Fibroblast of skin of left biceps (primary cell): Measurements from ENCODE around the gene ZIC4.

Experiments used
- DNase-seq, 2 experiments: peaks; one replicate each; pipeline ENCODE4 v3.0.0-alpha.2; 2013; ENCODE audit warnings: low read depth in 2 of 2

Gene ZIC4

DNA sequence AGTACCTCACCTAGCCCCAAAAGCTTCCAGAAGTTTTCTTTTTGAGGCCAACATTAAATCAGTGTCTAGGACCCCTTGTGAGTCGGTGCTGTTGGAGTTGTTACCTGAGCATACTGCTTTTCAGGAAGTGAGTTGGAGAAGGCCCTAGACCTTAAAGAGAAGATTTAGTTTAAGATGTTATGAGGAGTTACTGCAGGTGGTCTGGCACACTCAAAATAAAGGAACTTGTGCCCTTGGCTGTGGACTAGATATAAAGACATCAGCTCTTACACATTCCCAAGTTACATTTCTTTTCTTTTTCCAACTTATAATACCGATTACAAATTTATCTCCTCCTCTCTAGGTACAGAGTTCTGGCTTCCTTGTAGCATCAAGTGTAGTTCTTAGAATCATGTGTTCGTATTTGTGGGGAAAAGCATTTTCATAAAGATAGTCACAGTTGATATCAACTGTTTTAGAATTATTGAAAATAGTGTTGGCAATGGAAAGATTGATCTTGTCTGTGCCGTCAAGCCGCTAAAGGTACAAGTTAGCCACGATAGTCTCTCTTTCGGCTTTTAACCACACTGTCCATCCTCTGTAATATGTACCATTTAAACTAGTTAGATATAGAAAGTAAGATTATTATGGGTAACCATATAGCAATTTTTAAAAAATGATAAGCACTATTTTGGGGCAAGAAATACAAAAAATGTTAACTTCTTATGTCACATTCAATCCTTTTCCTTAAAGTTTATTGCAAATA lies 11.4 kb upstream of the ZIC4 start:
- DNase-seq: no peak

DNA sequence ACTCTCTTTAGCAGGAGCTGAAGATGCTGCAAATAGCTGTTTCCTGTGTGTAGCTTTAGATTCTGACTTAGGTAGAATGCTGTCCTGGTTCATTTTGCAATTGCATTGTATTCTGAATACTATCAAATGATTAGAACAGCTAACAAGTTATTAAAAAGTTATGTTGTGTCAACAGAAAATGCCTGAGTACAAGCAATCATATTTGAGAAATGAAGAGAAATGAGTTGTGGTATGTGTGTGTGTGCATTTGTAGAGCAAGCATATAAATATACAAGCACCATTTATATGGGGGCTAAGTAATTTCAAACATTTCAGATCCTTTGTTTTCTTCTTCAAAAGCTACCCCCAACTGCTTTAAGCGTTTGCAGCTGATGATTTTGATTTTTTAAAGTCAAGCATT lies 10.6 kb upstream of the ZIC4 start:
- no peak for DNase-seq

DNA sequence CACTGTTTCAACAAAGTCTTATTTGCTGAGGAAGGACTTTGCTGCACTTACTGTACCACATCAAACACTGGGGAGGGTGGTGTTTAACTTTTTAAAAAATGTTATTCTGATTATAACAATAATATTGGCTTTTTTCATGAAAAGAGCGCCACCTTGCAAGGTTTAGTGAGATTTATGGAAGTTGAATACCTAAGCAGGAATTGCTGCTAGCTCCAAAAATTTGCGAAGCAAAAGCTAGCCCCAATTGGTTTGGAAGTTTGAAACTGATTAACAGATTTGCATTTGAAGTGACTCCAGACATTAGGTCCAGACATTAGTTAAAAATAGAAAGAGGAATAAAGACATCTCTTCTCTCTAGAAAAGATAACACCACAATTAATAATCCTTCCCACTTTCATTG lies 9.5 kb upstream of the ZIC4 start:
- DNase-seq: no peak

DNA sequence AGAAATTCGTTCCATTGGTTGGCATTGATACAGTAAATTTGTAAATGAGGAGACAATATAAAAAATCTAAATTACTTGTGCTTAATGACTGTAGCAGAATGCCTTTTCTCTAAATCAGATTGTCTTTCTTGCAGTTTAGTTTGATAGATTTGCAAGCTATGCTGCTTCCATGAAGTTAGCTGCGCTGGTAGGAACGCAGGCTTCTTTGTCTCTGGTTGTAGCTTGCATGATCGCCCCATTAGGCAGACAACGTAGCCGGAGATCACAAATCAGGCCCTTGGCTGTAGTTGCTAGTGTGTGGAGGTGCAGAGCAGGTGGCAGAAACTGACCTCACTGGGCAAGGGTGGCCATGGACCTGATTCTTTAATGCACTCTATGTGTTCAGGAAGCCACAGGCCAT lies 8.9 kb upstream of the ZIC4 start:
- DNase-seq: no peak

DNA sequence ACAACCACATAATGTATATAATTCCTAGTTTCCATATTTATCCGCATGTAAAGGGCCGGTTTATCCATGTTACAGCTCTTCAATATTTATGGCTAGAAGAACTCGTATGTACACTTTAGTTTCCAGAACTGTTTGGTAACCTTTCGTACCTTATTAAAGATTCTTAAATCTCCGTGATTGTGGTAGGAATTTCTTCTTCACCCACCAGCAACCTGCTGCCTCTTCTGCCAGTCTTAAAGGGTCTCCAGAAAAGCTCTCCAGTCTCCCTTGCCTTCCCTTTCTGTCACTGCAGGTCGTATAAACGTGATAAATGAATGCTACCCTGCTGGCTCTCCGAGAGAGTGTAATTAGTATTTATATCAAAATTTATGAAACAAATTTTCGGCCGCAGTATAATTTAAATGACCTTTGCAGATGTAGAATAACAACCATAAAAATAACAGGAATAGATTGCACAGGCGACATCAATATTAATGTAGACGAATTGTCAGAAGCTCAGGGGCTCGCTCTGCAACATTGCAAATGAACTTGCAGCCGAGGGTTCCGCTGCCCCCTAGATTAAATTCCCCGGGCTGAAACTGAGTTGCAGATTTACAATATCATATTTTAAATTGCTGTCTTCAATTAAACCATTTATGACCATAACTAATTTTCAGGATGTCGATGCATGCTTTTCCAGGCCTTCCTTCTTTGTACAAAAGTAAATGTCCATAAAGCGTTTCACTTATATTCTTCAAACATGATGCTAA lies 8.2 kb upstream of the ZIC4 start:
- DNase-seq: no peak

DNA sequence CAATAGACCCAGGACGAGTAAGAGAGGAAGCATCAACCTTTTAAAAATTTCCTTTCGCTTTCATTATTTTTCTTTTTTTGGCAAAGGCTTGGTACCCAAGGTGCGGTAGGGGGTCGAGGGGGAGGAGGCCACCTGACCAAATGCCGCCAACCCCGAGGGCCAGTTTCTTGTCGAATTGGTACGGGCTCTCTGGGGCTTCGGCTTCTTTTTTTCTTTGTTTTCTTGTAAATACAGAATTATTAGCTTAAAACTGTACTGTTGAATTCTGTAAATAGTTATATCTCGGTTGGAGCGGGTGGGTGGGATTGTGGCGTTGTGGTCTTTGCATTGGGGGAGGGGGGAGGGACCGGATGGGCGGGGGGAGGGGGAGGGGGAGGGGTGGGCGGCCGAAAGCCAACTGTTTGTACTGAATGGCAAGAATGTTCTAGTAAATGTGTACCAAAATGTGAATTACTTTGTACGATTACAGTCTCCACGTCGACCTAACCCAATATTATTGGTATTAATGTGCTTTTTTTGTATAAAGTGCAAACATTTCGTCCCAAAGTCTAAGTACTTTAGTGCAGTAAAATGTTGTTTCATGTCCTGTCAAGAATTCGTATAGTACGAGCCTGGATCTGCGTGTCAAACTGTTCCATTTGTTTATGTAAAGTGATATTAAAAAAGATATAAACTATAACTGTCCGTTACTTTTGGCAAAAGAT lies 7.5 kb upstream of the ZIC4 start:
- DNase-seq: no peak

DNA sequence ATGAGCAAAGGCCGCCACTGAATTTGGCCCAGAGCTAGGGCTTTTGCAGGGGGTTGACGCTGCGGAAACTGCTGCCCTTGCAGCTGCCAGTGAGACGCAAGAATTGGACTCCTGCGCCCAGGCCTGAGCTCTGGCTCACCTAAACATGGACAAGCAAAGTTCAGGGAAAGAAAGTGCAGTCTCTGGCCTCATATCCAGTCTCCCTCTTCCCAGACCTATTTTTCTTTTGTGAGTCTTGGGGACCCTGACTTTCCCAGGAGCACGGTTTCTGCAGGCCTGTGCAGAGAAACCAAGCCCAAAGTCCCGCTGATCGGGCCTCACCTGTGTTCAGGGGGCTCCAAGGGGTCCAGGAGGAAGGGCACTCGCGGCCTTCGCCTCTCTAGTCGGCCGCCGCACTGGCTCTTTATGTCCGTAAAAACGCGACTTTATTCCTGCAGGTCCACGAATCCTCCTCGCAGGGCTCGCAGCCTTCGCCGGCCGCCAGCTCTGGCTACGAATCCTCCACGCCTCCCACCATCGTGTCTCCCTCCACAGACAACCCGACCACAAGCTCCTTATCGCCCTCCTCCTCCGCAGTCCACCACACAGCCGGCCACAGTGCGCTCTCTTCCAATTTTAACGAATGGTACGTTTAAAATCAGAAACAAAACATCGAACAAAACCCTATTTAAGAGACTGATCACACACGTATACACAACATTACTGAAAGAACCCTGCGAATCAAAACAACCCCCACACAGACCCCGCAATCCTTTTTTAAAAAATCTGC lies 6.8 kb upstream of the ZIC4 start:
- DNase-seq: no peak

DNA sequence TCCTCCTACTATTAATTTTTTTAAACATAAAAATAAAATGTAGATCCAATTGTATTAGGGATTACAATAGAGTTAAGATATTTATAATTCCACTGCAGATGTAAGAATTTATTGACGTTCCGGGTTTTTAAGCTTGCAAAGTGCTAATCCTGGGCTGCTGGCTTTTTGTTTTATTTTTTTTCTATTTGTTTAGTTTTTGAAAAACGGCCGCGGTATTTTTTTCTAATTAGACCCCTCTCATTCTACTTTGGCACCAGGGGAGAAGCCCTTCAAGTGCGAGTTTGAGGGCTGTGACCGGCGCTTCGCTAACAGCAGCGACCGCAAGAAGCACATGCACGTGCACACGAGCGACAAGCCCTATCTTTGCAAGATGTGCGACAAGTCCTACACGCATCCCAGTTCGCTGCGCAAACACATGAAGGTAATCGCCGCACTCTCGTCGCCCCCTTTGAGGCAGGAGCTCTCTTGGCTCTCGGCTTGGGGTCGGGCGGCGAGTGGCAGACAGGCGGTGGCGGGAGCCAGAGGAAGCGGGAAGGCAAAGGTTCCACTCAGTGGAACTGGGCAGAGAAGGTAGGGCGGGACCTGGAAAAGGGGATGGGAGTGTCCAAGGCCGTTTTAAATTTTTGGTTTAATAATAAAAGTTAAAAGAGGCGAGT lies 6.0 kb upstream of the ZIC4 start:
- DNase-seq: no peak

DNA sequence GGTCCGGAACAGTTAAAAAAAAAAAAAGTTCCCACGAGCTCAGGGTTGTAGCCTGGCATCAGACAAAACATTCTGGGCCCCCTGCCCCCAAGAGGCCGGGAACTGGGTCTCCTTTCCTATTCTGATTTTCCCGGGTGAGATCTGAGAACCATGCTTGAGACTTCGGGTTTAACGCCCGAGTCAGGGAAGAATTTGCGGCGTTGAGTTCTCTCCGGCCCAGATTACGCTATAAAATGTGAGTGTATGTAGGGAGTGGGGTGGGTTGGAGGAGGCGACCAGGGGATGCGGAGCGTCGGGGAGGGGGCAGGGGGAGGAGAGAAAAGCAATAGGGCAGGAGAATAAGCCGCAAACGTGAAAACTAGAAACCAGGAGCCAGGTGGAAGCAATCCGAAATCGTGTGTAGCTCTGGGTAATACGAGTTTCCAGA lies 5.5 kb upstream of the ZIC4 start:
- DNase-seq: no peak

DNA sequence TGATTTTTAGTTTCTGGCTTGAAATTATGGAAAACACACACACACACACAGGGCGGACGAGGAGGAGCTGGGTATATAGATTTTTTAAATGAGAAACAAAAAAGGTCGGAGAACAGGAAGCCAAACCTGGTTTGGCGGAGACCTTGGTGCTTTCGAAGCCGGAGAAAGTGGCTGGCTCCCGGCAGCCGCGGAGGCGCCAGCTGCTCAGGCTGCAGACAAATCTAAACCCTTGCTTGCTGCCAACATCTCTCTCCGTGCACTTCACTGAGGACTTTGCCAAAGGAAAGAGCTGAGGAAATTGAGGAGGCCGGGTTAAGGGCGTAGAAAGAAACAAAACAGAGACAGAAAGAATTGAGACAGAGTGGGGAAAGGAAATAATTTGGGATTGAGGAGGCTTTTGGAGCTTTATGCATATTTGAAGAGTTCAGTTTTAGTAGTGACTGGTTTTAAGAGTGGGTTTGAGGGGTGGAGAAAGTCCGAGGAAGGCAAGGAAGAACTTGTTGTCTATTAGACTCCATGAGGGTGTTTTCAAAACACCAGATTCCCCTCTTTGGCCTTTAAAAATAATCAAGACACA lies 5.0 kb upstream of the ZIC4 start:
- no peak for DNase-seq

DNA sequence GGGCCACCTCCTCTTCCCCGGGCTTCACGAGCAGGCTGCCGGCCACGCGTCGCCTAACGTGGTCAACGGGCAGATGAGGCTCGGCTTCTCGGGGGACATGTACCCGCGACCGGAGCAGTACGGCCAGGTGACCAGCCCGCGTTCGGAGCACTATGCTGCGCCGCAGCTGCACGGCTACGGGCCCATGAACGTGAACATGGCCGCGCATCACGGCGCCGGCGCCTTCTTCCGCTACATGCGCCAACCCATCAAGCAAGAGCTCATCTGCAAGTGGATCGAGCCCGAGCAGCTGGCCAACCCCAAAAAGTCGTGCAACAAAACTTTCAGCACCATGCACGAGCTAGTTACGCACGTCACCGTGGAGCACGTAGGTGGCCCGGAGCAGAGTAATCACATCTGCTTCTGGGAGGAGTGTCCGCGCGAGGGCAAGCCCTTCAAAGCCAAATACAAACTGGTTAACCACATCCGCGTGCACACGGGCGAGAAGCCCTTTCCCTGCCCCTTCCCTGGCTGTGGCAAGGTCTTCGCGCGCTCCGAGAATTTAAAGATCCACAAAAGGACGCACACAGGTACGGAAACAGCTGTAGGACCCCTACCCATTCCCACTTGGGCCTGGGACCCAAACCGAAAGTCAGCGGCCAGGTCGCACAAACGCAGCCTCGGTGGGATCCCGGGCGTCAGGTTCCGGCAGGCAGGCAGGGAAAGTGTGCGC lies 4.3 kb upstream of the ZIC4 start:
- DNase-seq: no peak

DNA sequence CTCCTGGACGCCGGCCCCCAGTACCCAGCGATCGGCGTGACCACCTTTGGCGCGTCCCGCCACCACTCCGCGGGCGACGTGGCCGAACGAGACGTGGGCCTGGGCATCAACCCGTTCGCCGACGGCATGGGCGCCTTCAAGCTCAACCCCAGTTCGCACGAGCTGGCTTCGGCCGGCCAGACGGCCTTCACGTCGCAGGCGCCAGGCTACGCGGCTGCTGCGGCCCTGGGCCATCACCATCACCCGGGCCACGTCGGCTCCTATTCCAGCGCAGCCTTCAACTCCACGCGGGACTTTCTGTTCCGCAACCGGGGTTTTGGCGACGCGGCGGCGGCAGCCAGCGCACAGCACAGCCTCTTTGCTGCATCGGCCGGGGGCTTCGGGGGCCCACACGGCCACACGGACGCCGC lies 3.8 kb upstream of the ZIC4 start:
- no peak for DNase-seq

DNA sequence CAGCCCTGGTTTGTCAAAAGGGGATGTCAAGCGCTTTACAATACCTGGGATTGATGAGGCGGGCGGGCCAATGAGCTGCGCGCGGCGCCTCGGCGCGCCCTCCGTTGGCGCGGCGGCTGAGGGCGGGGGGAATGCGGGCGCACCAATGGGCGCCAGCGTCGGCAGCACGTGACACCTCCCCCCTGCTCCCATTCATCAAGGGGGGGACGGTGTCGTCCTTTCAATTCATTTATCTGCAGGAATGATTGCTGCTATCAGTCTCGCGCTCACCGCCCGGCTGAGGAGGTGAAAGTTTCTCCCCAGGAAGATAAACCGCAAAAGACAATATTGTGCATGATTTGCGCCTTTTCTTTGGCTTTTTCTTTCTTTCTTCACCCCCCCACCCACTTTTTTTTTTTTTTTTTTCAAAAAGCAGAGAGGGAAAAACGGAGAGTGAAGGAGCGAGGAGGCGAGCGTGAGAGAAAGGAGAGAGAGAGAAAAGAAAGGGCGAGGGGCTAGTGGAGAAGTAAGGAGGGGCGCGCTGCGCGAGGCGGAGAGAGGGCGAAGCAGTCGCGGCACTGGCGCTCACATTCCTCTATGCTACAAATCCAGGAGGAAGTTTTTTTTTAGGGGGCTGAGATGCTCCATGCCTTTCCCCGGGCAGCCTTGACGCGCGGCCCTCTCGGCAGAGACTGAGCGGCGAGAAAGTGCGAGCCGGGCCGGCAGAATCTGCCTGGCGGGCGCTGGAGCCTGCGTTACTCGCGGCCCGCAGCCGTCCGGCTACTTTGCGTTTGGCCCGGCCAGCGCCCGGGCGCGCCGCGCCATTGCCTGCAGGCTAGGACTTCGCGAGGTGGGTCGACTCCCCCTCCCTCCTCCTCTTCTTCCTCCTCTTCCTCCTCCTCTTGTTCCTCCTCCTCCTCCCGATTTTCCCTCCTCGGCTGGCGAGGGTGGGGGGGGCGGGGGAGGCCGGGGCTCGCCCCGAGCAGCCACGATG lies 3.1 kb upstream of the ZIC4 start, which contains the start of gene ZIC1:
ZIC1 (plus strand) TSS at position 223 of the 973 bp plus-strand sequence; CDS start at position 971, 748 bp downstream.
- DNase-seq: peak; percentile 76 to 79

DNA sequence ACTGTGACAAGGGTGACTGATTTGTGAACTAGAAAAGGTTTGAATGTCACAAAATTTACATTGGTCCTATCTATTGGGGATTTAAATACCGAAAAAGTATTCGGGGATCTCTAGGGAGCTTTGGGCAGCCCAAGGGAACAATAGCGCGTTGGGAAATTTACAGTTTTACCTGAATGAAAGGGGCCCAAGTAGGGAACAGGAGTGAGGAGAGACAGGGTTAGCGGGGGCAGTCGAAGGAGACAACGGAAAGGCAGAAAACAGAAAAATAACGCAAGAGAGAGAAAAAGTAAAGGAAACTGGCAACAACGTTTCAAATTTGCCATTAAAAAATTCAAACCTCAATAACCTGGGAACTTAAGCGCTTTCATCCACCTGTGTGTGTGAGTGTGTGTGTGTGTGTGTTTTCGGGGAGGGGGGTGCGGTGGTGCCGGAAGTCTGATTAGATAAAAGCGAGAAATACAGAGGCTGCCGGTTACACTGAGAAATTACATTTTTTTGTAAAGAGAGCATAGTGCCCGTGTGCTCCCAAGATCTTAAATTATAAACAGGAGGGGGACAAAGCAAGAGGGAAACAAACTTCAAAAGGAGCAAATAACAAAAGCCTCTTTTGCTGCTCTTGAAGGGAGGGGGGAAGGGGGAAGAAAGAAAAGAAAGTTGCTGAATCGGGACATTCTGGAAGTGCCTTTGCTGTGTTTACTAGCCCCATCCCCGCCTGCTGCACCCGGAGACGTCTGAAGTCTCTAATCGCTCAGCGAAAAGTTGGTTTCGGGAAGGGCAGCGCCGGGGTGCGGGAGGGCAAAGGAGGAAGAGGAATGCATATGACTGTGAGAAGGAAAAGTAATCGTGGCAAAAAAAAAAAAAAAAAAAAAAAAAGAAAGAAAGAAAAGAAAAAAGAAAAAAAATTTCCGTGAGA lies 2.1 kb upstream of the ZIC4 start:
- no peak for DNase-seq

DNA sequence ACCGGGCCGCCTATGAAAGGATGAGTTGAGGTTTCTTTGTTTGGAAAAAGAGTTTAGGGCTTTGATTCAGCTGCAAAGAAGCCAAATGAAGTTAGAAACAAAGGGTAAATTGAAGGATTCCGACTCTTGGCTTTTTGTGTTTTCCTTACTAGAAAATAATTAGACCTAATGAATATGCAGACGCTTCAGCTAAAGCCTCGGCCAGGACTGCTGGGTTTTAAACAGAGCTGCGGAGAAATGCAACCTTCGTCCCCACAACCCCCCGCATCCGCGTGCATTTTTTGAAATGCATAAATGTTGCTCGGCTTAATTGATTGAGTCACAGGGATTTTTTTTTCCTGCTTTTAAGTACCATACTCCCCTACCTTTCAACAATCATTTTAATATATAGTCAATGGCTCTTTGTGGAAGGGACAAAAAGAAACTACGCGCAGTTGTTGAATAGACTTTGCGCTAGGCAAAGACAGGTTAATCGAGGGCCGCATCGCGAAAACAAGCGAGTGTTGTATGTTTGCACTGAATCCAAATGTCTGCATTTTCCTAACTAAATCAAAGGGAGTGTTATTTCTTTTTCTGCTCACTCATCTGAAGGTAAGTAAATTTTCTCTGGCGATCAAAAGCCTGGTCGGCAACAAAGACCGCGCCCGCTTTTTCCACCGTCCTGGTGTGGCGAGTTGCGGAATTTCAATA lies 1.3 kb upstream of the ZIC4 start:
- DNase-seq: no peak

DNA sequence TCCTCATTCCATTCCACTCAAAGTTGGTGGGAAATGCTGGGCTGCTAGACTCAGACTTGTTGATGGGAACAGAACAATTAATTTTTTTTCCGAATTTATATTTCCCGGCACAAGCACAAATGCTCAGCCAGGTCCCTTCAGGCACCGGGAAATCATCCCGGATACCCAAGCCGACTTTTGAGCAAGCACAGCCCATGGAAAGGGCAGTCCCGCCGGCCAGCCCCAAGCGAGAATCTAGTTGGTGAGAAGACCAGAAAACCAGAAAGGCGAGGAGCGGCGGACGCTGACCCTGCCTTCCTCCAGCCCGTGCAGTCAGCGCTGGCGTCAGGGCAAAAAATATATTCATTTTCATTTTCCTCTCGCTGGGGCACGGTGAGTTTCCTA lies 763 bp upstream of the ZIC4 start:
- DNase-seq: no peak

DNA sequence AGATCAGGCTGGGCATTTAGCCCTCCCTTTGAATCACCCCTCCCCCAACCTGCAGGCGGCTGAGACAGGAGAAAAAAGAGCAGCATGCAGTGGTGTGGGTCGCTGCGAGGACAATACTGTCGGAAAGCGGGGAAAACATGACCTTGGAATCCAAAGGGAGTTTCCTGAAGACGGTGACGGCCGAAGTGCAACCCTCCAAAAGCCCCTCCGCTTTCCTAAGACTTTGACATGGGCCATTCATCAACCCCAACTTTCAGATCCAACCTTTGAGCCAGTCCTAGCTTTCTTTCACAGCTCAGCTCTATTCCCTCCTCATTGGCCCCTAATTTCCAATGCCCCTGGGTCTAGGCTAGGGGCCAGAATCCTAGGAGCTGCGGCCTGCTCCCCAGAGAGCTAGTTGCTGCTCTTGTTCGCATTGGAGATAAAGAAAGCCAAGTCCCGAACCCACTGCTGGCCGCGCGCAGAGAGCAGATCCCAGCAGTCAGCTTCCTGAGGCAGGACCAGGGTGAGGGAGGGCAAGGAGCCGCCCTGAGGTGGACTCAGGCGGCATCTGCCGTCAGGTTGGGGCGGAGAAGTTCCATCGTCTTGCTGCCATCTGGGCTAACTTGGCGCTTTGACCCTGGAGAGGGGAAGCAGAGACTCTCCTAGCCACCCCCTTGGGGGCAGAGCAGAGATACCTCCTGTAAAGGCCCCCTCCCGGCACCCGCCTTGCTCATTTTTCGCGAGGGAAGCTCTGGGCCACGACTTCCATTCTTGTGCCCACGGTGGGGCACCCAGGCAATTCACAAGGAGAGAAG lies 914 bp downstream of the ZIC4 start:
- no peak for DNase-seq
